CD14-positive monocyte (primary cell): ENCODE measurements around the gene AKAP6. TPM values are rescaled to one million over a fixed set of nuclear protein-coding genes. Genes with fewer than 3 reads are reported as not detected.

ENCODE experiments used
- DNase-seq, 3 donors: peaks; one replicate each; pipeline ENCODE4 v3.0.0-alpha.2; 2011 to 2022
- H2AFZ ChIP-seq: 2 replicates; pipeline ENCODE4 v1.6.0; 2012; ENCODE audit warnings: mild to moderate bottlenecking, low read depth, low read length, inconsistent platforms; ENCODE audit not compliant: insufficient read depth, poor library complexity, severe bottlenecking
- H3K27ac ChIP-seq, 2 donors: 1 replicate in 1 of 2; 2 replicates in 1 of 2; pipeline ENCODE4 v1.5.1; 2012 to 2013; ENCODE audit warnings: low read length in 2 of 2, control low read depth in 1 of 2, inconsistent platforms in 1 of 2, low read depth in 1 of 2, mild to moderate bottlenecking in 1 of 2
- H3K27me3 ChIP-seq, 2 donors: one replicate each; pipeline versions ENCODE4 v1.6.0 to v1.6.1; 2011 to 2013; ENCODE audit warnings: low read length in 2 of 2; ENCODE audit not compliant: control insufficient read depth in 2 of 2, insufficient read depth in 2 of 2
- H3K36me3 ChIP-seq, 2 donors: replicated peaks in 1 of 2; 1 replicate in 1 of 2; 2 replicates in 1 of 2; pipeline versions ENCODE4 v1.5.1 to v1.6.1; 2012 to 2013; ENCODE audit warnings: low read length in 2 of 2, control low read depth in 1 of 2, inconsistent platforms in 1 of 2, mild to moderate bottlenecking in 1 of 2; ENCODE audit not compliant: insufficient read depth in 2 of 2, control insufficient read depth in 1 of 2
- H3K4me1 ChIP-seq, 2 donors: 1 replicate in 1 of 2; 2 replicates in 1 of 2; pipeline versions ENCODE4 v1.5.1 to v1.6.1; 2012 to 2013; ENCODE audit warnings: low read length in 2 of 2, control low read depth in 1 of 2, inconsistent platforms in 1 of 2, mild to moderate bottlenecking in 1 of 2, moderate library complexity in 1 of 2; ENCODE audit not compliant: insufficient read depth in 2 of 2, control insufficient read depth in 1 of 2
- H3K4me2 ChIP-seq: replicated peaks from 2 replicates; pipeline ENCODE3; 2012; ENCODE audit warnings: low read length, moderate library complexity, mild to moderate bottlenecking; ENCODE audit not compliant: poor library complexity, severe bottlenecking; ENCODE audit errors: extremely low read depth
- H3K4me3 ChIP-seq, 3 experiments: fragments of 200-600 bp in 1 of 3; sonication (generic) in 1 of 3; replicated peaks in 1 of 3; 1 replicate in 2 of 3; 2 replicates in 1 of 3; pipeline ENCODE4 v1.5.1; 2011 to 2013; ENCODE audit warnings: low read length in 3 of 3, mild to moderate bottlenecking in 3 of 3, control low read depth in 2 of 3, low read depth in 2 of 3, inconsistent platforms in 1 of 3, moderate library complexity in 1 of 3
- H3K79me2 ChIP-seq: 2 replicates; pipeline ENCODE4 v1.6.0; 2012; ENCODE audit warnings: mild to moderate bottlenecking, control low read depth, inconsistent platforms, low read length, moderate library complexity; ENCODE audit not compliant: insufficient read depth
- H3K9ac ChIP-seq: 2 replicates; pipeline ENCODE4 v1.6.0; 2017; ENCODE audit warnings: low read length, mild to moderate bottlenecking; ENCODE audit not compliant: insufficient read depth, poor library complexity, severe bottlenecking
- H3K9me3 ChIP-seq, 2 donors: replicated peaks in 1 of 2; 1 replicate in 1 of 2; 2 replicates in 1 of 2; pipeline versions ENCODE4 v1.5.1 to v1.6.1; 2012 to 2013; ENCODE audit warnings: low read length in 2 of 2, control low read depth in 1 of 2; ENCODE audit not compliant: control insufficient read depth in 1 of 2, insufficient read depth in 1 of 2
- H4K20me1 ChIP-seq: 2 replicates; pipeline ENCODE4 v1.6.0; 2012; ENCODE audit warnings: mild to moderate bottlenecking, low read length, control low read depth, moderate library complexity; ENCODE audit not compliant: insufficient read depth
- H3K27ac Mint-ChIP-seq, 7 donors: one replicate each; pipeline ENCODE4 v1.8.0; 2020; ENCODE audit warnings: mild to moderate bottlenecking in 7 of 7, mixed read lengths in 7 of 7, moderate library complexity in 6 of 7, inconsistent platforms in 2 of 7
- H3K27me3 Mint-ChIP-seq, 3 donors: one replicate each; pipeline ENCODE4 v1.8.0; 2021 to 2022; ENCODE audit warnings: low read depth in 3 of 3, mild to moderate bottlenecking in 3 of 3, mixed read lengths in 3 of 3, moderate library complexity in 3 of 3, inconsistent platforms in 1 of 3
- H3K36me3 Mint-ChIP-seq, 2 donors: one replicate each; pipeline ENCODE4 v1.8.0; 2020; ENCODE audit warnings: mixed read lengths in 2 of 2, inconsistent platforms in 1 of 2, mild to moderate bottlenecking in 1 of 2
- H3K4me1 Mint-ChIP-seq: one replicate; pipeline ENCODE4 v1.8.0; 2020; ENCODE audit warnings: mild to moderate bottlenecking, mixed read lengths
- H3K4me3 Mint-ChIP-seq, 2 donors: one replicate each; pipeline ENCODE4 v1.8.0; 2020; ENCODE audit warnings: mild to moderate bottlenecking in 2 of 2, mixed read lengths in 2 of 2, moderate library complexity in 1 of 2
- H3K9me3 Mint-ChIP-seq, 7 donors: one replicate each; pipeline ENCODE4 v1.8.0; 2020 to 2022; ENCODE audit warnings: mixed read lengths in 7 of 7, mild to moderate bottlenecking in 6 of 7, moderate library complexity in 6 of 7, inconsistent platforms in 2 of 7
- WGBS: methylation state at CpG from one replicate; pipeline ENCODE4 v1.1.5; 2013; ENCODE audit warnings: missing lambda C conversion rate; ENCODE audit not compliant: insufficient coverage; 5-methylcytosine and 5-hydroxymethylcytosine counted together
- intact Hi-C, 2 donors: fragments of 100-400 bp; cut with micrococcal nuclease; formaldehyde crosslinking; loops; one replicate each; pipeline versions ENCODE4 v1.15.0 to v1.15.1; 2023
- polyA plus RNA-seq, 3 donors: library from polyadenylated mRNA; depleted of rRNA in 1 of 3; unstranded in 2 of 3; stranded (reverse) in 1 of 3; fragments of 300-500 nt in 2 of 3; fragments of >200 nt in 1 of 3; fragmentation: Illumina TruSeq in 2 of 3; gene quantifications; 1 replicate in 2 of 3; 2 replicates in 1 of 3; pipeline ENCODE4 v1.2.3, GENCODE V29; 2012 to 2021
- TF ChIP-seq, protein P1 (sequence below): fragments of 200-600 bp; IDR thresholded peaks from one replicate; pipeline ENCODE4 v1.8.0; 2022; ENCODE audit warnings: antibody characterized with exemption, mild to moderate bottlenecking

AKAP6 gene
- polyA plus RNA-seq, 3 donors, result not detected

DNA sequence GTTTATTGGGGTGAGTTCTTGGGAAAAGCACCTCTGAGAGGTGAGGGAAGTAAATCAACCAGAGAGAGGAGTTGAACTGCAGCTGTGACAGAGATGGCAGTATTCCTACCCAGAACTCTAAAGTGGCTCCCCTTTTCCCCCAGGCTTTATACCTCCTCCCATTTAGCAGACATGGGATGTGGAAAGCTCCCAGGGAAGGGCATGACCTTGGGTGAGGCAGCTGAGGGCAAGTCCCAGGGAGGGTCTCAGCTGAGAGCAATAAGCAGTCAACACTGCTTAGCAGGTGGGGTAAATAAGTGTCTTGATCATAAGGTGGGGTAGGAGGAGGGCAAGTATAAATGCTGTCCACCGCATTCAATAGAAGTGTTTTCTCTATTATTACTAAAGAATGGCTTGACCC is 143.0 kb downstream of the AKAP6 start:
- Histone ChIP-seq H3K79me2 (no peaks in the 10 kb centered on the region), H3K4me2 (no peak overlapping the region), H3K36me3 (no peaks in the 10 kb centered on the region), H3K9me3 (no peaks in the 10 kb centered on the region), H2AFZ (no peak overlapping the region), H3K9ac (no peak overlapping the region), H4K20me1 (no peaks in the 10 kb centered on the region), H3K27ac (no peak overlapping the region), H3K4me3 (no peak overlapping the region), H3K27me3 (no peaks in the 10 kb centered on the region), H3K4me1 (no peaks in the 10 kb centered on the region)
- H3K9me3 Mint-ChIP-seq, result no peaks in the 10 kb centered on the region
- no peak overlapping the region for H3K4me3 Mint-ChIP-seq
- no peaks in the 10 kb centered on the region for H3K36me3 Mint-ChIP-seq
- H3K27ac Mint-ChIP-seq, result no peak overlapping the region
- TF ChIP-seq, protein P1, sequence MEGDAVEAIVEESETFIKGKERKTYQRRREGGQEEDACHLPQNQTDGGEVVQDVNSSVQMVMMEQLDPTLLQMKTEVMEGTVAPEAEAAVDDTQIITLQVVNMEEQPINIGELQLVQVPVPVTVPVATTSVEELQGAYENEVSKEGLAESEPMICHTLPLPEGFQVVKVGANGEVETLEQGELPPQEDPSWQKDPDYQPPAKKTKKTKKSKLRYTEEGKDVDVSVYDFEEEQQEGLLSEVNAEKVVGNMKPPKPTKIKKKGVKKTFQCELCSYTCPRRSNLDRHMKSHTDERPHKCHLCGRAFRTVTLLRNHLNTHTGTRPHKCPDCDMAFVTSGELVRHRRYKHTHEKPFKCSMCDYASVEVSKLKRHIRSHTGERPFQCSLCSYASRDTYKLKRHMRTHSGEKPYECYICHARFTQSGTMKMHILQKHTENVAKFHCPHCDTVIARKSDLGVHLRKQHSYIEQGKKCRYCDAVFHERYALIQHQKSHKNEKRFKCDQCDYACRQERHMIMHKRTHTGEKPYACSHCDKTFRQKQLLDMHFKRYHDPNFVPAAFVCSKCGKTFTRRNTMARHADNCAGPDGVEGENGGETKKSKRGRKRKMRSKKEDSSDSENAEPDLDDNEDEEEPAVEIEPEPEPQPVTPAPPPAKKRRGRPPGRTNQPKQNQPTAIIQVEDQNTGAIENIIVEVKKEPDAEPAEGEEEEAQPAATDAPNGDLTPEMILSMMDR, result no peak
- no CpG with 5 or more reads among the region's 1 CpG for WGBS
- intact Hi-C loops, result no loop called here
- H3K4me1 Mint-ChIP-seq, result no peaks in the 10 kb centered on the region
- H3K27me3 Mint-ChIP-seq, result peaks cover 0 to 2% (median 0%) of the 10 kb centered on the region in 3 donors
- no peak for DNase-seq

DNA sequence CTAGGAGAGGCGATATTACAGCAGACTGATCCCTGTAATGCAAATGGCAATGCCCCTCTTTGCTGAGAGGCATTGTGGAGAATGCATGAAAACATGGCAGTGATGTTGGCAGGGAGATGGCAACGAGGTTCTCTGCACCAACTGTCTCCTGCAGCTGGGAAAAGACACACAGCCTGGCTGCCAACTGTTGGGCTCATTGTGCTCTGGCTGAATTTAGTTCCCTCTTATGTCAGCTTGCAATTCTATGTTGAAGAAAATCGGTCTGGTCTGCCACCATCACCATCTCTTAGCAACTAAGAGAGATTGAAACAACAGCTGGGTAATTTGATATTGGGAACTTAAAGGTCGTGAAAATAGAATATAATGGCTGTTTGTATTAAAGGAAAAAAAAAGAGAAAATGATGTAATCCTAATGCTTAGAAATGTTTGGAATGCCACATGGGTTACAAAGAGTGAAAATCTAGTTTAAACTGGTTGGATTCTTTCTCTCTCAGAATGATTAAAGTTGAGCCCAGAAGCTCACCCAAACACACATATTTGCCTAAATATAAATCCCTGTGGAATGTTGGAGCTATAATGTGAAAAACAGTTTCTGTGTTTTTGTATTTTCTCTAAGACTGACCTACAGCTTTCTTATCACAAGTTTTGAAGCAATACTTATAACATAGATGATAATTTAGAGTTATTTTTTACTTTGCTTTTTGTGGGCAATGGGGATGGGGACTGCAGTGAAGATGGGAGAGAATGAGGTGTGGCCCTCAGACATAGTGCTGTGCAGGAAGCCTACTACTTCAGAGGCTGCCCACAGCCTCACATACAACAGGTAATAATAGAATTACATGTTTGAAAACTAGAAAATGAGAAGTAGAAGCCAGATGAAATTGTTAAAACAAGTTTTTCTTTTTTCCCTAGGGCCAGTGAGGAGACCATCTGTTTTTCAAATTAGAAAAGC is 143.7 kb downstream of the AKAP6 start:
- Mint-ChIP-seq H3K27ac (no peak overlapping the region), H3K9me3 (no peaks in the 10 kb centered on the region), H3K27me3 (peaks cover 0 to 2% (median 0%) of the 10 kb centered on the region in 3 donors), H3K36me3 (no peaks in the 10 kb centered on the region), H3K4me3 (no peak overlapping the region), H3K4me1 (no peaks in the 10 kb centered on the region)
- TF ChIP-seq, protein P1, result no peak
- Histone ChIP-seq H3K4me1 (no peaks in the 10 kb centered on the region), H2AFZ (no peak overlapping the region), H3K4me2 (no peak overlapping the region), H3K36me3 (no peaks in the 10 kb centered on the region), H3K4me3 (no peak overlapping the region), H3K9me3 (no peaks in the 10 kb centered on the region), H3K27me3 (no peaks in the 10 kb centered on the region), H3K79me2 (no peaks in the 10 kb centered on the region), H3K9ac (no peak overlapping the region), H3K27ac (no peak overlapping the region), H4K20me1 (no peaks in the 10 kb centered on the region)
- DNase-seq, result no peak
- 92% methylated on average over 2 of the region's 4 CpGs for WGBS
- intact Hi-C loops, result no loop called here
